Fibroblast of skin of abdomen (primary cell): ENCODE results near the gene FMN2.
A peak's percentile ranks its signal among the peaks of the same experiment; 100 is the strongest.

ENCODE experiments used
- DNase-seq: peaks from one replicate; pipeline ENCODE4 v3.0.0-alpha.2; 2013

FMN2 gene

GRCh38 chr1:240441669-240442068 lies 350.0 kb downstream of the FMN2 start:
- no peak for DNase-seq

GRCh38 chr1:240445369-240445768 lies 353.7 kb downstream of the FMN2 start:
- no peak for DNase-seq

GRCh38 chr1:240455228-240455821 lies 363.6 kb downstream of the FMN2 start:
- no peak for DNase-seq

GRCh38 chr1:240457203-240457602 lies 365.5 kb downstream of the FMN2 start:
- no peak for DNase-seq

DNA sequence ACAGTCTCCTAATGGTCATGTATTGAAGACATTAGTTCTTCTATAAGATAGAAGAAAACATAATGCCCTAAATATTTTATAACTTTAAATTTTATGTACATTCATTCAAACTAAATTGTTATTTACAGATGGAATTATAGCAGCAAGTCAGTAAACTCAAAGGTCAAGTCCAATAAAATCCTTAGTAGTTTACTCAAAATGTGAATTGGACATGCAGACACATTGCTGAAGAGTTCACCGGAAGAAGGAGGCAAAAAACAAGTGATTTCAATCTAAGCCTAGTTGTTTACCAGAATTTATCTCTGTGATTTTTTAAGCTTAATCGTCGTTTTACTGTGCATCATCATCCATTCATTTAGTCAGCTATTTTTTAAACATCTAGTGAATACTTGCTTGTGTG lies 370.6 kb downstream of the FMN2 start:
- no peak for DNase-seq

GRCh38 chr1:240462766-240463395 lies 371.2 kb downstream of the FMN2 start:
- peak; percentile 59 for DNase-seq

GRCh38 chr1:240464099-240464498 lies 372.4 kb downstream of the FMN2 start:
- DNase-seq, result peak; percentile 62

- peak; percentile 45 for DNase-seq
Observed at GRCh38 chr1:240465531-240465940, 373.9 kb downstream of the FMN2 start.

GRCh38 chr1:240466509-240466908 lies 374.8 kb downstream of the FMN2 start:
- DNase-seq, result no peak

- no peak for DNase-seq
Observed at GRCh38 chr1:240467895-240468294, 376.2 kb downstream of the FMN2 start.

GRCh38 chr1:240468656-240469055 lies 377.0 kb downstream of the FMN2 start:
- DNase-seq, result no peak

- DNase-seq, result no peak
Observed at GRCh38 chr1:240474133-240474614, 382.5 kb downstream of the FMN2 start.

DNA sequence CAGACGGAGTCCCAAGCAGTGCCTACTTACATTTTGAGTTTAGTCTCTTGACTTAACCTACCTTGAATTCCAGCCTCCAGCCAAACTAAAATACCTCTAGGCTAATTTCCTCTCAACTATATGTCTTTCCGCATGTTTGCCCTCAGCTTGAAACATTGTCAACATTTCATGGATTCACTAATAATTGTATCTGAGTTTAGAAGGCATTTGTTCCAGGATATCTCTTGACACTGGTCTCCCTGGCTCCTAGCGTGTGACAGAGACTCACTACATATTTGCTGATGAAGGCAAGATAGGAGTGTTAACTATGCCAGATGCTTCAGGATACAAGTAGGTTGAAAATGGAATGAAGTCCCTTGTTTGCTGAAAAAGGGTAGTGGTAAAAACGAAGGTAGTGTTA lies 384.1 kb downstream of the FMN2 start:
- DNase-seq, result no peak

GRCh38 chr1:240478536-240478935 lies 386.9 kb downstream of the FMN2 start:
- no peak for DNase-seq

GRCh38 chr1:240484804-240485443 lies 393.2 kb downstream of the FMN2 start:
- DNase-seq, result no peak

DNA sequence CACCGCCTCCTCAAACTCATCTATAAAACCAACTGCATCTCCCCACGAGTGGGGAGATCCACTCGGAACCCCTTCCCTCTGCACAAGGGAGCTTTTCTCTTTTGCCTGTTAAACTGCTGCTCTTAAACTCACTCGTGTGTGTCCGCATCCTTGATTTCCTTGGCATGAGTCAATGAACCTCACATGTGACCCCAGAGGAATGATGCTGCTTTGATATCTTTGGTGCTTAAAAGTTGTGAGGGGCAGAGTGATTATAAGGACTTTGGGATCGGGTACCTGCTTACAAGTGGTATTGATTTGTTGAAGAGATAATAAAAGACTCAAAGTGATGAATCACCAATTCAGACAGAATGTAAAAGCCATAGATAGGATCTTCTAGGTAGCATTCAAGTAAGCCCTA lies 394.9 kb downstream of the FMN2 start:
- no peak for DNase-seq

DNA sequence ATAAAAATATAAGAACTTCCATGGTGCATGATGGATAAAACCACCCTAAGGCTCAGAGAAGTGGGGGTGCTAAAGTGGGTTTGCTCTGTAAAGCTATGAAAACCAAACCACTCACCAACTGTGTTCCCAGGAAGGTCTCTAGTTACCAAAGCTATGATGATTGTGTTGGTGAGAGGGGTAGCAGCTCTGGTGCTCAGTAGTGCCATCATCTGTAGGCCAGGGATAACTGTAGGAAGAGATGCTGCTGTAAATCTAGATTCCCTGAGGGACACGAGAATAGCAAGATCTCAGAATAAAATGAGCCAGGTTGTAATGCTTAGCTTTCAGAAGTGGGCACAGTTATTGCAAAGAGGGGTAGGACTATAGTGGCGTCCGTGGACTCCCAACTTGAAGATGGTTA lies 395.8 kb downstream of the FMN2 start:
- DNase-seq, result no peak

DNA sequence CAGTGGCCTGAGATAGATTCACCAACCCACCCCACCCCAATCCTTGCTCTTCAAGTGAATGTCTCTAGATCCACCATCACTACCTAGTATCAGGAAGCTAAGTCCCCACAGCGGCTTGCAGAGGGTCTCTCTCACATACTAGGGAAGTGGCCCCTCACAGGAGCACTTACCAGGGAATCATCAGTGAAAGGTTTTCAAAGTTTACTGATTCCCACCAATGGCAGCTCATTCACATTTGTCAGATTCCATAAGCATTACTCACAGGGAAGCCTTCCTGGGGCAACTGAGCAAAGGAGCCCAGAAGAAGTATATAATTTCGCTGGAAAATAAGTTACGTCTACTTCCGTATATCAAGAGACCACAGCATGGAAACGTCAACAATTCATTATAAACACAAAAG lies 399.5 kb downstream of the FMN2 start:
- DNase-seq, result peak; percentile 67

GRCh38 chr1:240491796-240492195 lies 400.1 kb downstream of the FMN2 start:
- no peak for DNase-seq

- no peak for DNase-seq
Observed at GRCh38 chr1:240492832-240493440, 401.3 kb downstream of the FMN2 start.

GRCh38 chr1:240495601-240496000 lies 403.9 kb downstream of the FMN2 start:
- peak; percentile 67 for DNase-seq

GRCh38 chr1:240496356-240496755 lies 404.7 kb downstream of the FMN2 start:
- no peak for DNase-seq

GRCh38 chr1:240496941-240497340 lies 405.3 kb downstream of the FMN2 start:
- DNase-seq, result peak; percentile 32

- no peak for DNase-seq
Observed at GRCh38 chr1:240497908-240498307, 406.2 kb downstream of the FMN2 start.
